Nephron progenitor cell (in vitro differentiated cells): ENCODE measurements around the gene DOP1B.
A peak's percentile ranks its signal among the peaks of the same experiment; 100 is the strongest.

ENCODE experiments used
- DNase-seq: peaks from one replicate; pipeline ENCODE4 v3.0.0; 2021
- H3K27ac Mint-ChIP-seq: 2 replicates; pipeline ENCODE4 v1.8.0; 2021; ENCODE audit warnings: mild to moderate bottlenecking, moderate library complexity, mixed read lengths
- H3K27me3 Mint-ChIP-seq: 2 replicates; pipeline ENCODE4 v1.8.0; 2021; ENCODE audit warnings: mild to moderate bottlenecking, low read depth, mixed read lengths; ENCODE audit not compliant: poor library complexity
- H3K36me3 Mint-ChIP-seq: 2 replicates; pipeline ENCODE4 v1.8.0; 2021; ENCODE audit warnings: low read depth, mixed read lengths
- H3K4me1 Mint-ChIP-seq: 2 replicates; pipeline ENCODE4 v1.8.0; 2021; ENCODE audit warnings: mixed read lengths
- H3K4me3 Mint-ChIP-seq: 2 replicates; pipeline ENCODE4 v1.8.0; 2021; ENCODE audit warnings: mild to moderate bottlenecking, moderate library complexity, mixed read lengths
- H3K9me3 Mint-ChIP-seq: 2 replicates; pipeline ENCODE4 v1.8.0; 2021; ENCODE audit warnings: mild to moderate bottlenecking, moderate library complexity, mixed read lengths
- TF ChIP-seq, protein P1 (sequence below): fragments of 200-600 bp; sonication (generic); IDR thresholded peaks from 2 replicates; pipeline ENCODE4 v1.5.0; 2021; ENCODE audit warnings: antibody characterized with exemption

DOP1B gene

DNA sequence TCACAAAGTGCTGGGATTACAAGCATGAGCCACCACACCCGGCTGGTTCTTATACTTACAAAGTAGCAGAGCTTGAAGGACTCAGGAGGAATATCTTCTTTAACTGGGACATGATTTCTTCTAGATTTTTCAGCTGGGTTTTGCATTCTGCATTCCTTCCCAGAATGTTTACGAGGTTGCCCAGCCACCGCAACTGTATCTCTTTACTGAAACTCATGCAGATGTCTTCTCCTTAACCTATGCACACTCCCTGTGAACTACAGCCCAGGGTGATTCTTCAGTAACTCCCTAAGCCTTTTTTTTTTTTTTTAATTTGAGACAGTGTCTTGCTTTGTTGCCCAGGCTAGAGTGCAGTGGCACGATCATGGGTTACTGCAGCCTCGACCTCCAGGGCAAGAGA lies 8.7 kb upstream of the DOP1B start:
- H3K27me3 Mint-ChIP-seq, result peaks cover 23% of the 10 kb centered on the region
- no peak for DNase-seq
- TF ChIP-seq, protein P1, sequence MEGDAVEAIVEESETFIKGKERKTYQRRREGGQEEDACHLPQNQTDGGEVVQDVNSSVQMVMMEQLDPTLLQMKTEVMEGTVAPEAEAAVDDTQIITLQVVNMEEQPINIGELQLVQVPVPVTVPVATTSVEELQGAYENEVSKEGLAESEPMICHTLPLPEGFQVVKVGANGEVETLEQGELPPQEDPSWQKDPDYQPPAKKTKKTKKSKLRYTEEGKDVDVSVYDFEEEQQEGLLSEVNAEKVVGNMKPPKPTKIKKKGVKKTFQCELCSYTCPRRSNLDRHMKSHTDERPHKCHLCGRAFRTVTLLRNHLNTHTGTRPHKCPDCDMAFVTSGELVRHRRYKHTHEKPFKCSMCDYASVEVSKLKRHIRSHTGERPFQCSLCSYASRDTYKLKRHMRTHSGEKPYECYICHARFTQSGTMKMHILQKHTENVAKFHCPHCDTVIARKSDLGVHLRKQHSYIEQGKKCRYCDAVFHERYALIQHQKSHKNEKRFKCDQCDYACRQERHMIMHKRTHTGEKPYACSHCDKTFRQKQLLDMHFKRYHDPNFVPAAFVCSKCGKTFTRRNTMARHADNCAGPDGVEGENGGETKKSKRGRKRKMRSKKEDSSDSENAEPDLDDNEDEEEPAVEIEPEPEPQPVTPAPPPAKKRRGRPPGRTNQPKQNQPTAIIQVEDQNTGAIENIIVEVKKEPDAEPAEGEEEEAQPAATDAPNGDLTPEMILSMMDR, result no peak
- no peaks in the 10 kb centered on the region for H3K36me3 Mint-ChIP-seq
- peaks cover 13% of the 10 kb centered on the region for H3K4me1 Mint-ChIP-seq
- no peak overlapping the region for H3K27ac Mint-ChIP-seq
- H3K9me3 Mint-ChIP-seq, result peaks cover 5% of the 10 kb centered on the region
- no peak overlapping the region for H3K4me3 Mint-ChIP-seq

DNA sequence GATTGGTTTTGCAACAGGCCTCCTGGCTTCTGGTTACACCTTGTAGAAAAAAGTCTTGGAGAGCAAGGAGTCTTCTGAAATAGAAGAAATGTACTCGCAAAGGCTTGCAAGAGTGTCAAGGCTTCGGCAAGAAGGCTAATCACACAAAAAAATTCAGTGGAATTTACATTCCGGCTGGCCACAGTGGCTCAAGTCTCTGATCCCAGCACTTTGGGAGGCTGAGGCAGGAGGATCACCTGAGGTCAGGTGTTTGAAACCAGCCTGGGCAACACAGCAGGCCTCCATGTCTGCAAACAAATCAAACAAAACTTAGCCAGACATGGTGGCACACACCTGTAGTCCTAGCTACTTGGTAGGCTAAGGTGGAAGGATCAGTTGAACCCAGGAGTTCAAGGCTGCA lies 7.7 kb upstream of the DOP1B start:
- peaks cover 27% of the 10 kb centered on the region for H3K27me3 Mint-ChIP-seq
- H3K36me3 Mint-ChIP-seq, result no peaks in the 10 kb centered on the region
- H3K4me3 Mint-ChIP-seq, result no peak overlapping the region
- DNase-seq, result no peak
- H3K4me1 Mint-ChIP-seq, result peaks cover 13% of the 10 kb centered on the region
- H3K27ac Mint-ChIP-seq, result no peak overlapping the region
- TF ChIP-seq, protein P1, result no peak
- H3K9me3 Mint-ChIP-seq, result peaks cover 5% of the 10 kb centered on the region

DNA sequence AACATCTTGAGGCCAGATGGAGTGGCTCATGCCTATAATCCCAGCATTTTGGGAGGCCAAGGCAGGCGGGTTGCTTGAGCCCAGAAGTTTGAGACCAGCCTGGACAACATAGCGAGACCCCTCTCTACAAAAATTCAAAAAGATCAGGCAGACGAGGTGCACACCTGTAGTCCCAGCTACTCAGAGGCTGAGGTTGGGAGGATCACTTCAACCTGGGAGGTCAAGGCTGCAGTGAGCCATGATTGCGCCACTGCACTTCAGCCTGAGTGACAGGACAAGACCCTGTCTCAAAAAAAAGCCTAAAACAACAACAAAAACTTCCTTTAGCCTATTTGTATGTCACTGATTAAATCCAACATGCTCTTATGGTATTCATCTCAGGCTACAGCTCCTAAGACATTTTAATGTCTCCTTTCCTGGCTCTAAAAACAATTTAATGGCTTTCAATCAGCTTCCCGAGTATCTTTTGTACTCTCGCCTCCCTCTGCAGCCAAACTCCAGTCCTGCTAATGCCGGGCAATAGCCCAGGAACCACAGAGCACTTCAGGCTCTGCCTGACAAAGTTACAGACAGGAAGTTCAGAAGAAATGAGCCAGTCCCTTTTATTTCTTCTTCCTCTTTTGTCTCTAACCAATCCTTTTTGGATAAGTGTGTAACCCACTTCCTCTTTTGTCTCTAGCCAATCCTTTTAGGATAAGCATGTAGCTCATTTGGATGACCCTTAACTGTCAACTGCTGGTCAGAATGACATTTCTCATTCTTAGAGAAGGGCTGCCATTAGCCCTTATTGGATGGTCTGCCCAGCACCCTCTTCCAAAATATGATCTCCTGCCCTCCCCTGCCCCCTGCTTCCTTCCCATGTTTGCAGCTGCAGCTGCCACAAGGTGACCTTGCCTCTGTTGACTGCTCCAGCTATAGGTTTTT lies 6.6 kb upstream of the DOP1B start:
- TF ChIP-seq, protein P1, result no peak
- peaks cover 13% of the 10 kb centered on the region for H3K4me1 Mint-ChIP-seq
- no peak overlapping the region for H3K4me3 Mint-ChIP-seq
- DNase-seq, result no peak
- no peaks in the 10 kb centered on the region for H3K36me3 Mint-ChIP-seq
- H3K27ac Mint-ChIP-seq, result peak overlapping the region; percentile 71
- peaks cover 39% of the 10 kb centered on the region for H3K27me3 Mint-ChIP-seq
- peaks cover 5% of the 10 kb centered on the region for H3K9me3 Mint-ChIP-seq

DNA sequence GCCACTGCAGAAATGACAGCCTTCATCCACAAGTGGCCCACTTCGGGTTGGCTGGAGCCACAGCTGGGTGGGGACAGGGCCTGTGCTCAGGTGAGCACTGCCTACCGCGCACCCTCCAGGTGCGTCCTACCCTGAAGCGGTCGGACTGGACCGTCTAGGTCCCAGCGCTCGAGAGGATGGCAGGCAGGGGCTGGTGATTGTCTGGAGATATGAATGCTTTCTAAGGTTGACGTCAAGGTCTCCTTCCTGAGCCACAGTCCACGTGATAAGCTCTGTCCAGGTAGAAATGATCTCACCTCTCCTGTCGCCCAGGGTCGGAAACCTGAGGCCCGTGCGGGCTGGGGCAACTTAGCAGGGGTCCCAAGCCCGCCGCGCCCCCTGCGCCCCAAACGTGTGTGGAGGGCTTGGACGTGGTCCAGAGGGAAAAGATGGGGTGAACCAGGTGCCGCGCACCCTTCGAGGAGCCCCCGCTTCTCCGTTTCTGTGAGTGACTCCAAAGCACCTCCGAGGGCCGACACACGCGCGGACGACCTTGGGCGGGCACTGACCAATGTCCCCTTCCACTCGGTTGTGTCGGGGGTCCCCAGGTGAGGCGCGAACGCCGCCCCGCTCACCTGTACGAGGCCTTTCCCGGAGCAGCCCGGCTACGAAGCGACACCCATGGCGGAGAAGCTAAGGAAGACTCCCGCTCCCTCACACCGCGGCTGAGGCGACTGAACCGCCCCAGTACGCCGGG lies 853 bp upstream of the DOP1B start:
- H3K27ac Mint-ChIP-seq, result no peak overlapping the region
- peak overlapping the region; percentile 76 for H3K4me3 Mint-ChIP-seq
- TF ChIP-seq, protein P1, result no peak
- H3K9me3 Mint-ChIP-seq, result peaks cover 5% of the 10 kb centered on the region
- peaks cover 69% of the 10 kb centered on the region for H3K27me3 Mint-ChIP-seq
- peaks cover 9% of the 10 kb centered on the region for H3K4me1 Mint-ChIP-seq
- H3K36me3 Mint-ChIP-seq, result peaks cover 2% of the 10 kb centered on the region
- DNase-seq, result no peak

DNA sequence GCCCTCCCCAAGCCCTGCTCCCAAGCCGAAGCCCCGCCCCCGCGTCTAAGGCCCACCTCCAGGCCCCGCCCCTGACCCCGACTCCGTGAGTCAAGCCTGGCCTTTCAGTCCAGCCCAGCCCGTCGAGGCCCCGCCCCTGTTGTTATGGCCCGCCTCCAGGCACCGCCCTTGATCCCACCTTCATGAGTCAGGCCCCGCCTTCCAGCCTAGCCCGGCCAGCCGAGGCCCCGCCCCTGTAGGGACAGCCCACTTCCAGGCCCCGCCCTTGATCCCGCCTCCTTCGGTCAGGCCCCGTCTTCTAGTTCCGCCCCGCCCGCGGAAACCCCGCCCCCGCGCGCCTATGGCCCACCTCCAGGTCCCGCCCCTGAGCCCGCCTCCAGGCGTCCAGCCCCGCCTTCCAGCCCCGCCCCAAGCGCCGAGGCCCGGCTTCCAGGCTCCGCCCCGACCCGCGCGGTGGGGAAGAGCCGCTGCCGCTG lies 247 bp upstream of the DOP1B start:
- H3K4me1 Mint-ChIP-seq, result peaks cover 12% of the 10 kb centered on the region
- TF ChIP-seq, protein P1, result no peak
- DNase-seq, result peak; percentile 100
- H3K9me3 Mint-ChIP-seq, result peaks cover 5% of the 10 kb centered on the region
- peaks cover 67% of the 10 kb centered on the region for H3K27me3 Mint-ChIP-seq
- H3K4me3 Mint-ChIP-seq, result peak overlapping the region; percentile 77
- peaks cover 5% of the 10 kb centered on the region for H3K36me3 Mint-ChIP-seq
- no peak overlapping the region for H3K27ac Mint-ChIP-seq
